Spleen (tissue), 7 donors: ENCODE measurements around the gene CYP4Z1.
"Not testable (repeated sequence)": the region's sequence is repeated elsewhere in the genome, so short reads cannot be mapped to it uniquely, and the experiment has no call there.

Experiments
- CTCF ChIP-seq, 11 experiments: fragments of 200-600 bp in 7 of 11; fragments of 450-650 bp in 4 of 11; sonication (generic) in 4 of 11; IDR thresholded peaks in 8 of 11; conservative IDR thresholded peaks in 3 of 11; 1 replicate in 7 of 11; 2 replicates in 4 of 11; pipeline versions ENCODE4 v1.4.0 to v1.8.0; 2016 to 2021; ENCODE audit warnings: antibody characterized with exemption in 11 of 11, inconsistent platforms in 4 of 11, mild to moderate bottlenecking in 1 of 11
- POLR2A ChIP-seq, 3 donors: fragments of 450-650 bp; IDR thresholded peaks; one replicate each; pipeline ENCODE4 v1.5.1; 2017; ENCODE audit warnings: antibody characterized with exemption in 3 of 3, mild to moderate bottlenecking in 1 of 3
- donor health status: DM: no; HTN: no; CAD: no; lungs with moderate emphysema.
- donor health status: DM: no; HTN: no; CAD: no.
- donor health status: DM: no; HTN: no; CAD: no.

GRCh38 chr1:47128854-47129253, 61.8 kb downstream of the CYP4Z1 start:
- TF ChIP-seq CTCF (IDR thresholded peaks at IDR 0.05 in 8 of 11, conservative IDR thresholded peaks at IDR 0.05 in 3 of 11); POLR2A (IDR thresholded peaks at IDR 0.05): not testable (repeated sequence)
